Glutamatergic neuron (in vitro differentiated cells): Measurements from ENCODE around the gene HAO2. TPM values are rescaled to one million over a fixed set of nuclear protein-coding genes. Genes with fewer than 3 reads are reported as not detected.

Source experiments
- DNase-seq: peaks from one replicate; pipeline ENCODE4 v3.0.0; 2022
- H3K27ac Mint-ChIP-seq: one replicate; pipeline ENCODE4 v1.8.0; 2020; ENCODE audit warnings: mild to moderate bottlenecking, mixed read lengths, inconsistent platforms; ENCODE audit not compliant: unreplicated experiment
- H3K27me3 Mint-ChIP-seq: one replicate; pipeline ENCODE4 v1.8.0; 2020; ENCODE audit warnings: mild to moderate bottlenecking, moderate library complexity, mixed read lengths, inconsistent platforms; ENCODE audit not compliant: unreplicated experiment
- H3K36me3 Mint-ChIP-seq: one replicate; pipeline ENCODE4 v1.8.0; 2020; ENCODE audit warnings: mild to moderate bottlenecking, mixed read lengths, inconsistent platforms; ENCODE audit not compliant: unreplicated experiment
- H3K4me1 Mint-ChIP-seq: one replicate; pipeline ENCODE4 v1.8.0; 2020; ENCODE audit warnings: mild to moderate bottlenecking, low read depth, mixed read lengths, inconsistent platforms; ENCODE audit not compliant: unreplicated experiment
- H3K4me3 Mint-ChIP-seq: one replicate; pipeline ENCODE4 v1.8.0; 2020; ENCODE audit warnings: mild to moderate bottlenecking, mixed read lengths, inconsistent platforms; ENCODE audit not compliant: unreplicated experiment
- H3K9me3 Mint-ChIP-seq: one replicate; pipeline ENCODE4 v1.8.0; 2020; ENCODE audit warnings: mild to moderate bottlenecking, moderate library complexity, mixed read lengths, inconsistent platforms; ENCODE audit not compliant: unreplicated experiment
- total RNA-seq: library from RNA; stranded (reverse); fragmentation: NEBNext Ultra II Directional; extraction: Animal tissue kit (Norgen Biotek cat#: 25700); gene quantifications from one replicate; pipeline ENCODE4 v1.2.1, GENCODE V29; 2021; ENCODE audit not compliant: unreplicated experiment
- TF ChIP-seq, protein P1 (sequence below): fragments of 200-600 bp; sonication (generic); IDR thresholded peaks from one replicate; pipeline ENCODE4 v1.5.0; 2021; ENCODE audit not compliant: partially characterized antibody, unreplicated experiment

The HAO2 gene
- total RNA-seq, 1 donor from 2014 or later: not detected

DNA sequence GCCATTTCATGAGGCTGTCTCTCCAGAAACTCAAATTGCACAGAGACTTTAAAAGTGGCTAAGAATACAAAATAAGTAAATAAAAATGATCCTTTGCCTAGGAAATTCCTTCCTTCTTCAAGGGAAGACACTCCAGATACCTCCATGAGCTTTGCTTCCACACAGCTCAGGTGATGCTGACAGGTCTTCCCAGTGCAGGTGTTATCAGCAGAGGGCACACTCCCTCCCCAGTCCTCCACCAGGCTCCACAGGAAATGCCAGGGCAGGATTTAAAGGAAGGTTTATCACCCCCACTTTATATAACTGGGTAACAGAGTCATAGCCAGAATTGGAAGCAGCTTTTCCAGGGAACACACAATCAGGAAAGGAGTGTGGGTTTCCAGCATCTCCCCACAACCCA lies 52.1 kb downstream of the HAO2 start:
- TF ChIP-seq, protein P1, sequence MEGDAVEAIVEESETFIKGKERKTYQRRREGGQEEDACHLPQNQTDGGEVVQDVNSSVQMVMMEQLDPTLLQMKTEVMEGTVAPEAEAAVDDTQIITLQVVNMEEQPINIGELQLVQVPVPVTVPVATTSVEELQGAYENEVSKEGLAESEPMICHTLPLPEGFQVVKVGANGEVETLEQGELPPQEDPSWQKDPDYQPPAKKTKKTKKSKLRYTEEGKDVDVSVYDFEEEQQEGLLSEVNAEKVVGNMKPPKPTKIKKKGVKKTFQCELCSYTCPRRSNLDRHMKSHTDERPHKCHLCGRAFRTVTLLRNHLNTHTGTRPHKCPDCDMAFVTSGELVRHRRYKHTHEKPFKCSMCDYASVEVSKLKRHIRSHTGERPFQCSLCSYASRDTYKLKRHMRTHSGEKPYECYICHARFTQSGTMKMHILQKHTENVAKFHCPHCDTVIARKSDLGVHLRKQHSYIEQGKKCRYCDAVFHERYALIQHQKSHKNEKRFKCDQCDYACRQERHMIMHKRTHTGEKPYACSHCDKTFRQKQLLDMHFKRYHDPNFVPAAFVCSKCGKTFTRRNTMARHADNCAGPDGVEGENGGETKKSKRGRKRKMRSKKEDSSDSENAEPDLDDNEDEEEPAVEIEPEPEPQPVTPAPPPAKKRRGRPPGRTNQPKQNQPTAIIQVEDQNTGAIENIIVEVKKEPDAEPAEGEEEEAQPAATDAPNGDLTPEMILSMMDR: no peak
- Mint-ChIP-seq H3K36me3 (no peaks in the 10 kb centered on the region), H3K27ac (no peak overlapping the region), H3K27me3 (peaks cover 2% of the 10 kb centered on the region), H3K4me3 (no peak overlapping the region), H3K9me3 (no peaks in the 10 kb centered on the region), H3K4me1 (no peaks in the 10 kb centered on the region)
- no peak for DNase-seq

DNA sequence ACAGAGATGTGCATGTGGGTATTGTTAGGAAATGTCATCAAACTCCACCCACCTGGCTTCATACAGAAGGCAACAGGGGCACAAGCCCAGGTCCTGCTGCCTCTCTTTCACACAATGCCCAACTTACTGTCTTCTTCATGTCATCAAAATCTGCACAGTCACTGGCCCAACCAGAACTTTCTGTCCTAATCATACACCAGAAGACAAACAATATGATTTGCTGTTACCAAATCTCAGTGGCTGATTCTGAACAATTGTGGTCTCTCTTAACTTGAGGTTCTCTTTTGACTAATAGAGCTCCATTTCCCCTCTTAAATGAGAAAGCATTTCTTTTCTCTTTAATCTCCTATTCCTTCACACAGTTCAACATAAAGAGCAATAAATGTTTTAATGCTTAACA lies 54.0 kb downstream of the HAO2 start:
- Mint-ChIP-seq H3K4me3 (no peak overlapping the region), H3K9me3 (no peaks in the 10 kb centered on the region)

DNA sequence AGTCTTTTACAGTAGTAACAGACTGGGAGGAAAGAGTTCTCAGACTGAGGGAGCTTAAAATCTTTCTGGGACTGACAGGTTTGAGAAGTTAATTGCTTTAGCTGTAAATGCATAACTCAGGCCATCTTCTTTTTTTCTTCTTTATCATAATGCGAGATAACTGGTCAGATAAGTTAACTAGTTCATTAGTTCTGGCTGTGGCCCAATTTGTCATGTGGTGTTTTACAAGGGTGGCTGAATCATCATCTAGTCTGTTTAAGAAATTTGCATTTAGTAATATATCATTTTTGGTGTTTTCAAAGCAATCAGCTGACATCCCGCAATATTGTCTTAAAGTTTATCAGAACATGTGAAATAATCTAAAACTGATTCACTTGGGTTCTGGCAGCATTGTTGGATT lies 60.4 kb downstream of the HAO2 start:
- H3K9me3 Mint-ChIP-seq: peaks cover 3% of the 10 kb centered on the region
- no peak overlapping the region for H3K4me3 Mint-ChIP-seq
- H3K36me3 Mint-ChIP-seq: peaks cover 5% of the 10 kb centered on the region
- no peak for DNase-seq
- peaks cover 2% of the 10 kb centered on the region for H3K27me3 Mint-ChIP-seq
- TF ChIP-seq, protein P1: no peak
- no peak overlapping the region for H3K27ac Mint-ChIP-seq
- H3K4me1 Mint-ChIP-seq: no peaks in the 10 kb centered on the region

More for the DNA sequence above, 54.0 kb downstream of the HAO2 start:
- peaks cover 2% of the 10 kb centered on the region for H3K27me3 Mint-ChIP-seq
- H3K4me1 Mint-ChIP-seq: no peaks in the 10 kb centered on the region
- no peaks in the 10 kb centered on the region for H3K36me3 Mint-ChIP-seq
- TF ChIP-seq, protein P1: no peak
- no peak for DNase-seq
- no peak overlapping the region for H3K27ac Mint-ChIP-seq

DNA sequence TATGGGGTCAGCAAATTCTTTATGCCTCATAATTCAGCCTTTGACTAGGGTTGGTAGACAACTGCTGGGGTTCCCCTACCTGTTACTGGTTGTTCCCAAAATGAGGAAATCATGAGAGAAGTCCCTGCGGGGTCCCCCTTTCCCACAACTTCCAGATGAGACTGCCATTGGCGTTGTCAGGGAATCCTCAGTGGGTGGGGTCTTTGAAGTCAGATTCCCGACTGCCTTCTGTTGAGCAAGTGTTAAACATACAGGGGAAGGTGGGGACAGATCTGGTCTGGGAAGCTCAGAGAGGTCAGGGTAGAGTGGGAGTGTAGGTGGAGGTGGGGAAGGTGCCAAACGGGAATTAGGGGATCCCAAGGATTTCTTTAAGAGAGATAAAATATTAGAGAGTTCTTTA lies 61.1 kb downstream of the HAO2 start:
- Mint-ChIP-seq H3K4me1 (no peaks in the 10 kb centered on the region), H3K4me3 (no peak overlapping the region), H3K9me3 (peaks cover 3% of the 10 kb centered on the region), H3K27ac (no peak overlapping the region), H3K27me3 (peaks cover 2% of the 10 kb centered on the region), H3K36me3 (peaks cover 5% of the 10 kb centered on the region)
- TF ChIP-seq, protein P1: no peak
- DNase-seq: no peak

DNA sequence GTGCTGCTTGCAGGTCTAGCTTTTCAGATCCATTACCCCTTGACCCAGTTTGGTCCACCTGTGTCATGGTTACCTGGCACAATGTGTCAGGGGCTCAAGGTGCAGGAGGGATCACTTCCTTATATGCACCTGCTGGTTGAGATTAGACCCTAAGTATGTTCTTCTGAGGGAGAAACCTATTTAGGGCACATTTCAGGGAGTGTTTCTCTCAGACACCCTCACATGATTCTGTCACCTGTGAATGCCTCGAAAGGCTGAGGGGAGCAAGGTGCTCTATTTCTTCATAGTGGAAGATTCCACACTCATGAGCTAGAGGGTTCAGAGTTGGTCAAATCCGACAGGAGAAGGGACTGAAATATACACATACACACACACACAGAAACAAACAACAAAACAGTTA lies 61.9 kb downstream of the HAO2 start:
- H3K27ac Mint-ChIP-seq: no peak overlapping the region
- H3K9me3 Mint-ChIP-seq: peaks cover 3% of the 10 kb centered on the region
- no peak overlapping the region for H3K4me3 Mint-ChIP-seq
- H3K4me1 Mint-ChIP-seq: no peaks in the 10 kb centered on the region
- TF ChIP-seq, protein P1: no peak
- no peak for DNase-seq
- H3K27me3 Mint-ChIP-seq: peaks cover 2% of the 10 kb centered on the region
- H3K36me3 Mint-ChIP-seq: peaks cover 5% of the 10 kb centered on the region
